Spleen (tissue), 11 donors: ENCODE data around the gene FXYD2. TPM values are rescaled to one million over a fixed set of nuclear protein-coding genes. Genes with fewer than 3 reads are reported as not detected.

Experiments
- DNase-seq: peaks from one replicate; pipeline ENCODE4 v3.0.0-alpha.2; 2020
- H3K27ac ChIP-seq, 8 donors: fragments of 200-600 bp; sonication (generic) in 7 of 8; 1 replicate in 4 of 8; 2 replicates in 4 of 8; pipeline versions ENCODE4 v1.5.0 to v1.8.0; 2016 to 2021; ENCODE audit warnings: inconsistent platforms in 4 of 8, mild to moderate bottlenecking in 4 of 8, moderate library complexity in 1 of 8
- H3K27me3 ChIP-seq, 7 donors: fragments of 200-600 bp; sonication (generic) in 6 of 7; replicated peaks in 1 of 7; 1 replicate in 4 of 7; 2 replicates in 3 of 7; pipeline versions ENCODE4 v1.5.0 to v1.8.0; 2016 to 2021; ENCODE audit warnings: inconsistent platforms in 3 of 7, mild to moderate bottlenecking in 1 of 7
- H3K36me3 ChIP-seq, 6 donors: fragments of 200-600 bp; sonication (generic) in 5 of 6; 1 replicate in 4 of 6; 2 replicates in 2 of 6; pipeline versions ENCODE4 v1.5.0 to v1.8.0; 2016 to 2021; ENCODE audit warnings: inconsistent platforms in 2 of 6
- H3K4me1 ChIP-seq, 6 donors: fragments of 200-600 bp; sonication (generic) in 5 of 6; 1 replicate in 3 of 6; 2 replicates in 3 of 6; pipeline versions ENCODE4 v1.5.0 to v1.8.0; 2016 to 2021; ENCODE audit warnings: inconsistent platforms in 3 of 6
- H3K4me3 ChIP-seq, 8 donors: fragments of 200-600 bp; sonication (generic) in 7 of 8; 1 replicate in 4 of 8; 2 replicates in 4 of 8; pipeline versions ENCODE4 v1.5.0 to v1.8.0; 2016 to 2021; ENCODE audit warnings: inconsistent platforms in 4 of 8, mild to moderate bottlenecking in 4 of 8, moderate library complexity in 2 of 8
- H3K9me3 ChIP-seq, 8 donors: fragments of 200-600 bp; sonication (generic) in 7 of 8; 1 replicate in 4 of 8; 2 replicates in 4 of 8; pipeline versions ENCODE4 v1.5.0 to v1.8.0; 2016 to 2021; ENCODE audit warnings: inconsistent platforms in 4 of 8
- POLR2A ChIP-seq, 3 donors: fragments of 450-650 bp; IDR thresholded peaks; one replicate each; pipeline ENCODE4 v1.5.1; 2017; ENCODE audit warnings: antibody characterized with exemption in 3 of 3, mild to moderate bottlenecking in 1 of 3
- POLR2AphosphoS5 ChIP-seq, 3 donors: sonication (generic); formaldehyde crosslinking; IDR thresholded peaks; one replicate each; pipeline ENCODE4 v1.5.1; 2017; ENCODE audit warnings: antibody characterized with exemption in 3 of 3
- WGBS, 5 donors: extraction: QIAGEN DNeasy Blood & Tissue Kit in 3 of 5; methylation state at CpG; one replicate each; pipeline versions ENCODE4 v1.1.5 to v1.1.7; 2013 to 2018; 5-methylcytosine and 5-hydroxymethylcytosine counted together
- intact Hi-C: fragments of 100-400 bp; cut with DNase I; formaldehyde crosslinking; loops from one replicate; pipeline ENCODE4 v1.15.0; 2023; ENCODE audit warnings: low total_unique reads
- polyA plus RNA-seq, 3 donors: library from polyadenylated mRNA; stranded (reverse); fragments of 200-250 nt; gene quantifications; one replicate each; pipeline ENCODE4 v1.2.1, GENCODE V29; 2013
- total RNA-seq, 7 donors: library from RNA; depleted of rRNA in 3 of 7; stranded (reverse); fragments of >200 nt in 3 of 7; fragmentation: NEBNext Ultra II Directional in 4 of 7; extraction: Animal tissue kit (Norgen Biotek cat#: 25700) in 4 of 7; gene quantifications; one replicate each; pipeline versions ENCODE4 v1.1.0 to v1.2.1, GENCODE V29; 2016 to 2021
- TF ChIP-seq, protein P1 (sequence below), 11 experiments: fragments of 200-600 bp in 7 of 11; fragments of 450-650 bp in 4 of 11; sonication (generic) in 4 of 11; IDR thresholded peaks in 8 of 11; conservative IDR thresholded peaks in 3 of 11; 1 replicate in 7 of 11; 2 replicates in 4 of 11; pipeline versions ENCODE4 v1.4.0 to v1.8.0; 2016 to 2021; ENCODE audit warnings: antibody characterized with exemption in 11 of 11, inconsistent platforms in 4 of 11, mild to moderate bottlenecking in 1 of 11
- donor health status: healthy with polysubstance abuse.
- donor health status: DM: no; HTN: no; CAD: no; lungs with moderate emphysema.
- donor health status: DM: no; HTN: no; CAD: no.
- donor health status: Bipolar disorder and iron deficiency.
- donor health status: healthy.
- donor health status: DM: no; HTN: no; CAD: no.
- donor health status: DM: yes; HTN: yes; CAD: no.

FXYD2 gene
- total and polyA plus RNA-seq, 10 donors, result 4.7 to 20.0 (median 8.0) TPM

DNA sequence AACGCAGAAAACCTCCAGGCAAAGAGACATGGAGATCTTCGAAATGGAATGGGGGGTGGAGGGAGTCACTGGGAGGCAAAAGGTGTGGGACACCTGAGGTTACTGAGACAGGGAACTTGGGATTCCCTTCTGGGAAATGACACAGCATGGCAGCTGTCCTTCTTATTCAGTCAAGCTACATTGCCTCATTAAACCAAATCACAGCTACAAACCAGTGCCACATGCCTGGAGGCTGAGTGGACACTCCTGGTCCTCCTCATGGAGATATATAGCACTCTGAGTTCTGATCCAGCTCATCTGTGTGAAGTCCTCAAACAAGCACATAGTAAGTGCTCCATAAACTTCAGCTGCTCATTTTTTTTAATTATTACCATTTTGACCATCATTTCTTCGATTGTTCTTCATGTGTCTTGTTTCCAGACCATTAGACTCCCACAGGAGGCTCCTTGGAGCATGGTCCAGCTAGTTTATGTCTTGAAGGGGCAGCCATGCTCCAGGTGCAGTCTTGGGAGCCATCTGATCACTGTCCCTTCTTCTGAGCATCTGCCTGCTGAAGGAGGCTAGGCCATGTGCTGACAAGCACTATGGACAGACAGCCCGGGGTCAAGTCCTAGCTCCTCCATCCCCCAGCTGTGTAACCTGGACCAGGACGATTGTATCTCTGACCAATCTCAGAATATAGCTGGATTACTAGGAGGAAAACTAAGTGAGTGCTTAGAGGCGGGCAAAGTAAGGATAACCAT is 9.7 kb upstream of the FXYD2 start:
- H3K27ac ChIP-seq, result no peak overlapping the region
- H3K27me3 ChIP-seq, result no peaks in the 10 kb centered on the region
- TF ChIP-seq, protein P1, sequence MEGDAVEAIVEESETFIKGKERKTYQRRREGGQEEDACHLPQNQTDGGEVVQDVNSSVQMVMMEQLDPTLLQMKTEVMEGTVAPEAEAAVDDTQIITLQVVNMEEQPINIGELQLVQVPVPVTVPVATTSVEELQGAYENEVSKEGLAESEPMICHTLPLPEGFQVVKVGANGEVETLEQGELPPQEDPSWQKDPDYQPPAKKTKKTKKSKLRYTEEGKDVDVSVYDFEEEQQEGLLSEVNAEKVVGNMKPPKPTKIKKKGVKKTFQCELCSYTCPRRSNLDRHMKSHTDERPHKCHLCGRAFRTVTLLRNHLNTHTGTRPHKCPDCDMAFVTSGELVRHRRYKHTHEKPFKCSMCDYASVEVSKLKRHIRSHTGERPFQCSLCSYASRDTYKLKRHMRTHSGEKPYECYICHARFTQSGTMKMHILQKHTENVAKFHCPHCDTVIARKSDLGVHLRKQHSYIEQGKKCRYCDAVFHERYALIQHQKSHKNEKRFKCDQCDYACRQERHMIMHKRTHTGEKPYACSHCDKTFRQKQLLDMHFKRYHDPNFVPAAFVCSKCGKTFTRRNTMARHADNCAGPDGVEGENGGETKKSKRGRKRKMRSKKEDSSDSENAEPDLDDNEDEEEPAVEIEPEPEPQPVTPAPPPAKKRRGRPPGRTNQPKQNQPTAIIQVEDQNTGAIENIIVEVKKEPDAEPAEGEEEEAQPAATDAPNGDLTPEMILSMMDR (IDR thresholded peaks at IDR 0.05 in 8 of 11, conservative IDR thresholded peaks at IDR 0.05 in 3 of 11), result no peak
- TF ChIP-seq POLR2AphosphoS5 (IDR thresholded peaks at IDR 0.05) (no peak), POLR2A (IDR thresholded peaks at IDR 0.05) (no peak)
- H3K9me3 ChIP-seq, result no peaks in the 10 kb centered on the region
- peaks cover 0 to 34% (median 4%) of the 10 kb centered on the region in 6 donors for H3K36me3 ChIP-seq
- intact Hi-C loops, result no loop called here
- WGBS, 5 donors, result 85 to 95% (median 88%) methylated on average over 6 of the region's 6 CpGs
- peaks cover 8 to 63% (median 24%) of the 10 kb centered on the region in 6 donors for H3K4me1 ChIP-seq
- peak; percentile 31 for DNase-seq
- no peak overlapping the region for H3K4me3 ChIP-seq

DNA sequence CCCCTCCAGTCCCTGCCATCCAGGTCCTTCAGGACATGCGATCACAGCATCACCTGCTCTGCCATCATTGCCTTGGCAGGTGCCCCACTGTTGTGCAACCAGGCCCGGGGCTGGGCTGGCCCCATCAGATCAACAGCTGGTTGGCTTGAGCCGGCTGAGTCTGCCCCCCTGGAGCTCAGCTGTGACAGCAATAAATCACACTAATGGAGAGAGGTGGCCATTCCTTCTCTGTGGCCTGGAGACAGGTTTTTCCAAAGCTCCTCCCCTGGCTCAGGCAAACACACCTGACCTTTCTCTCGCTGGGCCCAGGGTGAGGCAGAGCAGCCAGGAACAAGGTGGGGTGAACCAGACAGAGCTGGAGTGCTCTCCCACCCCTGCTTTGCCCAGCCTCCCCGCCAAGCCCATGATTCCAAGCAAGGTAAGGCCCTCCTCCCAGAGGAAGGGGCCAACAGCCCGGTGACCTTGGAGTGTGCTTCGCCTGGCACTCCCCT is 8.9 kb upstream of the FXYD2 start:
- intact Hi-C loops, result no loop called here
- TF ChIP-seq POLR2A (IDR thresholded peaks at IDR 0.05) (no peak), POLR2AphosphoS5 (IDR thresholded peaks at IDR 0.05) (peak in 2 of 3 donors; percentile 18 to 37)
- no peaks in the 10 kb centered on the region for H3K9me3 ChIP-seq
- H3K27me3 ChIP-seq, result peaks cover 0 to 4% (median 0%) of the 10 kb centered on the region in 7 donors
- peak; percentile 69 for DNase-seq
- H3K27ac ChIP-seq, result no peak overlapping the region
- WGBS, 5 donors, result 60 to 78% (median 68%) methylated on average over 5 to 7 of the region's 7 CpGs
- peaks cover 0 to 26% (median 1%) of the 10 kb centered on the region in 6 donors for H3K36me3 ChIP-seq
- H3K4me1 ChIP-seq, result peaks cover 14 to 71% (median 32%) of the 10 kb centered on the region in 6 donors
- H3K4me3 ChIP-seq, result no peak overlapping the region

DNA sequence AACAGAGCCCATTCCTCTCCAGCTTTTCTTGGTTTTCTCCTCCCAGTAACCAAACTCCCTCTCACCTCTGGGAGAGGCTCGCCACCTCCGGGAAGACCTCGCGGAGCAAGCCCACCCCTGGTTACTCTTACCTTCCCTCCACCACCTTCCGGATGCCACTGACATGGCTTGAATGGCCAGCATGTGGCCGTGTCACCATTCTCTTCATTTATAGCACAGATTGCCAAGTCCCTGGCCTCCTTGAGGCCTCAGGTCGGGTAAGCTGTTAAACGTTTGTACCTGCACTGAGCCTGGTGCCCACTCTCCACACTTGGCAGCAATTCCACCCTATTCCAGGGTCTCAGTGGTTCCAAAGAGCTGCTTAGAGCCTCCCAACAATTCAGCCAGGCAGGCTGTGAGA is 8.0 kb upstream of the FXYD2 start:
- DNase-seq, result peak; percentile 39
- H3K36me3 ChIP-seq, result peaks cover 0 to 17% (median 0%) of the 10 kb centered on the region in 6 donors
- no peak overlapping the region for H3K4me3 ChIP-seq
- H3K27ac ChIP-seq, result no peak overlapping the region
- H3K4me1 ChIP-seq, result peaks cover 17 to 81% (median 40%) of the 10 kb centered on the region in 6 donors
- TF ChIP-seq, protein P1 (IDR thresholded peaks at IDR 0.05 in 8 of 11, conservative IDR thresholded peaks at IDR 0.05 in 3 of 11), result no peak
- TF ChIP-seq POLR2AphosphoS5 (IDR thresholded peaks at IDR 0.05), result no peak
- no peak for TF ChIP-seq POLR2A (IDR thresholded peaks at IDR 0.05)
- intact Hi-C loops, result no loop called here
- H3K27me3 ChIP-seq, result peaks cover 0 to 8% (median 0%) of the 10 kb centered on the region in 7 donors
- no peaks in the 10 kb centered on the region for H3K9me3 ChIP-seq
- 91 to 94% (median 93%) methylated on average over 8 of the region's 8 CpGs for WGBS, 5 donors

DNA sequence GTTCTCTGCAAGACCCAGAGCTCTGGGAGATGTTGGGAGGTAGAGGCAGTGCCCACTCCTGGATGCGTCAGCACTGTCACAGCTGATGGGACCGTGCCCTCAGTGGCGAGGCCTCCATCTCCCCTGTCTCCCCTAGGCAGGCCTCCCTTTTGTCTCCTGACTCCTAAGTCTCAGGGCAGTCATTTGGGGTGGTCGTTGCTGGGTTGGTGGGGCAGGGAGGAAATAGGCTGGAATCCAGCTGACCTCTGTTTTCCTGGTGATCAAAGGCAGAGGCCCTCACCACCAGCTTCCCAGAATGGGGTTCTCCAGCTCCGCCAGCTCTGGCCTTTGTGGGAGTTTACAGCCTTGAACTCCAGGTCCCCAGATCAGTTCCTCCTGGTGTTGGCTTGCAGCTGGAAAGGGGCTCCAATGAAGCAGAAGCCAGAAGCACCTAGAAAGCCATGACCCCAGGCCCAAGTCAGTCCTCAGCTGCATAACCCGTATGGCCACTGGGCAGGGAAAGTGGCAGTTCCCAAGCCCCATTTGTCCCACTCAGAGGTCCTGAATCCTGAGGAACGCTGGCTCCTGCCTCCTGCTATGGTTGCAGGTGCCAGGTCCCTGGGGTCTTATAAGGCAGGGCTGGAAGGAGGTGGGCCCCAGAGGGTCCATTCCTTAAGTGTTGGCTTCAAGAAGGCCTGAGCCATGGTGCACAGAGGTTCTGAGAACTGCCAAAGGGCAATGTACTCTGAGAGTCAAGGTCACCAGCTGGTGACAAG is 7.3 kb upstream of the FXYD2 start:
- H3K27me3 ChIP-seq, result peaks cover 0 to 8% (median 0%) of the 10 kb centered on the region in 7 donors
- DNase-seq, result peak; percentile 45
- no peak overlapping the region for H3K4me3 ChIP-seq
- TF ChIP-seq, protein P1 (IDR thresholded peaks at IDR 0.05 in 8 of 11, conservative IDR thresholded peaks at IDR 0.05 in 3 of 11), result no peak
- TF ChIP-seq POLR2A (IDR thresholded peaks at IDR 0.05), result no peak
- TF ChIP-seq POLR2AphosphoS5 (IDR thresholded peaks at IDR 0.05), result no peak
- peaks cover 0 to 10% (median 0%) of the 10 kb centered on the region in 6 donors for H3K36me3 ChIP-seq
- no peak overlapping the region for H3K27ac ChIP-seq
- no peaks in the 10 kb centered on the region for H3K9me3 ChIP-seq
- WGBS, 5 donors, result 75 to 87% (median 85%) methylated on average over 5 to 7 of the region's 7 CpGs
- intact Hi-C loops, result no loop called here
- peaks cover 17 to 76% (median 40%) of the 10 kb centered on the region in 6 donors for H3K4me1 ChIP-seq
